K562 (cell line): ENCODE results near the gene B3GALT4. TPM values are rescaled to one million over a fixed set of nuclear protein-coding genes. Genes with fewer than 3 reads are reported as not detected.

ENCODE experiments used
- CXXC5 ChIP-seq: fragments of 250-450 bp; sonication (Bioruptor Pico); IDR thresholded peaks from 2 replicates; pipeline ENCODE4 v1.8.0; 2022; ENCODE audit warnings: inconsistent platforms, mild to moderate bottlenecking, moderate library complexity
- DPF2 ChIP-seq: fragments of 450-650 bp; IDR thresholded peaks from 2 replicates; pipeline ENCODE4 v1.6.1; 2016
- FOXA1 ChIP-seq: fragments of 450-650 bp; IDR thresholded peaks from 2 replicates; pipeline ENCODE4 v1.6.1; 2016; ENCODE audit warnings: mild to moderate bottlenecking, borderline replicate concordance
- GATAD2B ChIP-seq: fragments of 450-650 bp; IDR thresholded peaks from 2 replicates; pipeline ENCODE4 v1.6.1; 2017; ENCODE audit warnings: mild to moderate bottlenecking, borderline replicate concordance
- HDGF ChIP-seq: fragments of 450-650 bp; IDR thresholded peaks from 2 replicates; pipeline ENCODE4 v1.6.1; 2016
- L3MBTL2 ChIP-seq: fragments of 450-650 bp; IDR thresholded peaks from 2 replicates; pipeline ENCODE4 v1.6.1; 2016; ENCODE audit warnings: mild to moderate bottlenecking, moderate library complexity
- NR1H2 ChIP-seq: sonication (generic); formaldehyde crosslinking; IDR thresholded peaks from 2 replicates; pipeline ENCODE4 v1.4.0; 2020; ENCODE audit warnings: mild to moderate bottlenecking, missing genetic modification reagents
- NR2C1 ChIP-seq, 2 experiments: fragments of 450-650 bp; IDR thresholded peaks; 2 replicates each; pipeline ENCODE4 v1.6.1; 2017; ENCODE audit warnings: mild to moderate bottlenecking in 2 of 2, antibody characterized with exemption in 1 of 2, inconsistent platforms in 1 of 2, missing compliant biosample characterization in 1 of 2, missing genetic modification characterization in 1 of 2
- POLR2G ChIP-seq: fragments of 200-400 bp; formaldehyde crosslinking; IDR thresholded peaks from 2 replicates; pipeline ENCODE4 v1.6.1; 2017; ENCODE audit warnings: low read depth, mild to moderate bottlenecking, antibody characterized with exemption, low read length, moderate library complexity
- RNF2 ChIP-seq: sonication (generic); IDR thresholded peaks from 2 replicates; pipeline ENCODE4 v1.6.1; 2016
- TBP ChIP-seq: optimal IDR thresholded peaks from 2 replicates; pipeline ENCODE3; 2011; ENCODE audit warnings: low read depth, low read length, improper control_type of control experiment
- ZBTB8A ChIP-seq: fragments of 450-650 bp; IDR thresholded peaks from 2 replicates; pipeline ENCODE4 v1.6.1; 2018; ENCODE audit warnings: mild to moderate bottlenecking, moderate library complexity; ENCODE audit not compliant: partially characterized antibody
- ZNF212 ChIP-seq: fragments of 450-650 bp; formaldehyde crosslinking; IDR thresholded peaks from 2 replicates; pipeline ENCODE4 v1.4.0; 2020; ENCODE audit warnings: mild to moderate bottlenecking
- ZNF41 ChIP-seq: fragments of 250-450 bp; sonication (Bioruptor Pico); conservative IDR thresholded peaks from 2 replicates; pipeline ENCODE4 v1.4.0; 2020; ENCODE audit warnings: mild to moderate bottlenecking
- ZSCAN29 ChIP-seq: fragments of 450-650 bp; IDR thresholded peaks from 2 replicates; pipeline ENCODE4 v1.6.1; 2017
- polyA plus RNA-seq, 8 experiments: library from polyadenylated mRNA; depleted of rRNA in 4 of 8; stranded (reverse) in 5 of 8; unstranded in 3 of 8; fragments of >200 nt; fragmentation: Nextera tagmentation in 2 of 8; fragmentation: Illumina TruSeq in 1 of 8; extraction: Ambion mirVana in 2 of 8; extraction: Trizol in 1 of 8; gene quantifications; 2 replicates each; pipeline versions ENCODE4 v1.2.1 to v1.2.3, GENCODE V29; 2011 to 2014; ENCODE audit warnings: inconsistent platforms in 1 of 8, missing spikeins in 1 of 8
- total RNA-seq, 7 experiments: library from RNA; depleted of rRNA in 6 of 7; stranded (reverse); fragments of >200 nt in 6 of 7; fragmentation: Illumina TruSeq in 2 of 7; extraction: Trizol in 2 of 7; gene quantifications; 2 replicates each; pipeline versions ENCODE4 v1.2.1 to v1.2.3, GENCODE V29; 2011 to 2021; ENCODE audit warnings: low replicate concordance in 1 of 7
- TF ChIP-seq, protein P1 (sequence below), 2 experiments: fragments of 450-650 bp in 1 of 2; sonication (generic) in 1 of 2; formaldehyde crosslinking; conservative IDR thresholded peaks; 2 replicates each; pipeline versions ENCODE4 v1.4.0 to v1.8.1; 2020 to 2022; ENCODE audit warnings: mild to moderate bottlenecking in 1 of 2, missing genetic modification reagents in 1 of 2
- TF ChIP-seq, protein P2 (sequence below): sonication (generic); formaldehyde crosslinking; IDR thresholded peaks from 2 replicates; pipeline ENCODE4 v1.8.1; 2022; ENCODE audit warnings: missing genetic modification reagents
- TF ChIP-seq, protein P3 (sequence below): fragments of 250-450 bp; sonication (Bioruptor Pico); IDR thresholded peaks from 2 replicates; pipeline ENCODE4 v1.5.0; 2020; ENCODE audit warnings: mild to moderate bottlenecking
- TF ChIP-seq, protein P4 (sequence below): sonication (generic); formaldehyde crosslinking; IDR thresholded peaks from 2 replicates; pipeline ENCODE4 v1.8.1; 2023; ENCODE audit warnings: mild to moderate bottlenecking, missing genetic modification reagents
- TF ChIP-seq, protein P5 (sequence below), 2 experiments: fragments of 450-650 bp in 1 of 2; sonication (generic) in 1 of 2; formaldehyde crosslinking in 1 of 2; IDR thresholded peaks in 1 of 2; conservative IDR thresholded peaks in 1 of 2; 2 replicates each; pipeline versions ENCODE4 v1.6.1 to v1.8.1; 2016 to 2023; ENCODE audit warnings: mild to moderate bottlenecking in 2 of 2, moderate library complexity in 2 of 2, inconsistent platforms in 1 of 2, missing genetic modification reagents in 1 of 2
- TF ChIP-seq, protein P6 (sequence below): fragments of 450-650 bp; IDR thresholded peaks from 2 replicates; pipeline ENCODE4 v1.6.1; 2016; ENCODE audit warnings: missing biosample characterization, missing genetic modification characterization

The B3GALT4 gene
- total and polyA plus RNA-seq, 9 of the 15 experiments (the other 6 are each of a cell fraction or from before 2014, with no cell fraction given) = 0.11 to 1.3 (median 0.53) TPM; not detected in 1

DNA sequence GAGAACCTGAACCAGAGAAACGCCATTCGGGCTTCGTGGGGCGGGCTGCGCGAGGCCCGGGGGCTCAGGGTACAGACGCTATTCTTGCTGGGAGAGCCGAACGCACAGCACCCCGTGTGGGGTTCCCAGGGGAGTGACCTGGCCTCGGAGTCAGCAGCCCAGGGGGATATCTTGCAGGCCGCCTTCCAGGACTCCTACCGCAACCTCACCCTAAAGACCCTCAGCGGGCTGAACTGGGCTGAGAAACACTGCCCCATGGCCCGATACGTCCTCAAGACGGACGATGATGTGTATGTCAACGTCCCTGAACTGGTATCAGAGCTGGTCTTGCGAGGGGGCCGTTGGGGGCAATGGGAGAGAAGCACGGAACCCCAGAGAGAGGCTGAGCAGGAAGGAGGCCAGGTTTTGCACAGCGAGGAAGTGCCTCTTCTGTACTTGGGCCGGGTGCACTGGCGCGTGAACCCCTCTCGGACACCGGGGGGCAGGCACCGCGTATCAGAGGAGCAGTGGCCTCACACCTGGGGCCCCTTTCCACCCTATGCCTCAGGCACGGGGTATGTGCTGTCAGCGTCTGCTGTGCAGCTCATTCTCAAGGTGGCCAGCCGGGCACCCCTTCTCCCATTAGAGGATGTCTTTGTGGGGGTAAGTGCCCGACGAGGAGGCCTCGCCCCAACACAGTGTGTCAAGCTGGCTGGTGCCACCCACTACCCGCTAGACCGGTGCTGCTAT, 904 bp downstream of the B3GALT4 start (continued):
- TF ChIP-seq L3MBTL2 = no peak
- TF ChIP-seq, protein P1, sequence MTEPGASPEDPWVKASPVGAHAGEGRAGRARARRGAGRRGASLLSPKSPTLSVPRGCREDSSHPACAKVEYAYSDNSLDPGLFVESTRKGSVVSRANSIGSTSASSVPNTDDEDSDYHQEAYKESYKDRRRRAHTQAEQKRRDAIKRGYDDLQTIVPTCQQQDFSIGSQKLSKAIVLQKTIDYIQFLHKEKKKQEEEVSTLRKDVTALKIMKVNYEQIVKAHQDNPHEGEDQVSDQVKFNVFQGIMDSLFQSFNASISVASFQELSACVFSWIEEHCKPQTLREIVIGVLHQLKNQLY (CRISPR knock-in tag; conservative IDR thresholded peaks at IDR 0.05) = no peak
- TF ChIP-seq, protein P2, sequence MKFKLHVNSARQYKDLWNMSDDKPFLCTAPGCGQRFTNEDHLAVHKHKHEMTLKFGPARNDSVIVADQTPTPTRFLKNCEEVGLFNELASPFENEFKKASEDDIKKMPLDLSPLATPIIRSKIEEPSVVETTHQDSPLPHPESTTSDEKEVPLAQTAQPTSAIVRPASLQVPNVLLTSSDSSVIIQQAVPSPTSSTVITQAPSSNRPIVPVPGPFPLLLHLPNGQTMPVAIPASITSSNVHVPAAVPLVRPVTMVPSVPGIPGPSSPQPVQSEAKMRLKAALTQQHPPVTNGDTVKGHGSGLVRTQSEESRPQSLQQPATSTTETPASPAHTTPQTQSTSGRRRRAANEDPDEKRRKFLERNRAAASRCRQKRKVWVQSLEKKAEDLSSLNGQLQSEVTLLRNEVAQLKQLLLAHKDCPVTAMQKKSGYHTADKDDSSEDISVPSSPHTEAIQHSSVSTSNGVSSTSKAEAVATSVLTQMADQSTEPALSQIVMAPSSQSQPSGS (CRISPR knock-in tag) = no peak
- TF ChIP-seq, protein P3, sequence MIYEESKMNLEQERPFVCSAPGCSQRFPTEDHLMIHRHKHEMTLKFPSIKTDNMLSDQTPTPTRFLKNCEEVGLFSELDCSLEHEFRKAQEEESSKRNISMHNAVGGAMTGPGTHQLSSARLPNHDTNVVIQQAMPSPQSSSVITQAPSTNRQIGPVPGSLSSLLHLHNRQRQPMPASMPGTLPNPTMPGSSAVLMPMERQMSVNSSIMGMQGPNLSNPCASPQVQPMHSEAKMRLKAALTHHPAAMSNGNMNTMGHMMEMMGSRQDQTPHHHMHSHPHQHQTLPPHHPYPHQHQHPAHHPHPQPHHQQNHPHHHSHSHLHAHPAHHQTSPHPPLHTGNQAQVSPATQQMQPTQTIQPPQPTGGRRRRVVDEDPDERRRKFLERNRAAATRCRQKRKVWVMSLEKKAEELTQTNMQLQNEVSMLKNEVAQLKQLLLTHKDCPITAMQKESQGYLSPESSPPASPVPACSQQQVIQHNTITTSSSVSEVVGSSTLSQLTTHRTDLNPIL (CRISPR knock-in tag) = no peak
- TF ChIP-seq ZNF212 (CRISPR knock-in tag) = no peak
- TF ChIP-seq, protein P4, sequence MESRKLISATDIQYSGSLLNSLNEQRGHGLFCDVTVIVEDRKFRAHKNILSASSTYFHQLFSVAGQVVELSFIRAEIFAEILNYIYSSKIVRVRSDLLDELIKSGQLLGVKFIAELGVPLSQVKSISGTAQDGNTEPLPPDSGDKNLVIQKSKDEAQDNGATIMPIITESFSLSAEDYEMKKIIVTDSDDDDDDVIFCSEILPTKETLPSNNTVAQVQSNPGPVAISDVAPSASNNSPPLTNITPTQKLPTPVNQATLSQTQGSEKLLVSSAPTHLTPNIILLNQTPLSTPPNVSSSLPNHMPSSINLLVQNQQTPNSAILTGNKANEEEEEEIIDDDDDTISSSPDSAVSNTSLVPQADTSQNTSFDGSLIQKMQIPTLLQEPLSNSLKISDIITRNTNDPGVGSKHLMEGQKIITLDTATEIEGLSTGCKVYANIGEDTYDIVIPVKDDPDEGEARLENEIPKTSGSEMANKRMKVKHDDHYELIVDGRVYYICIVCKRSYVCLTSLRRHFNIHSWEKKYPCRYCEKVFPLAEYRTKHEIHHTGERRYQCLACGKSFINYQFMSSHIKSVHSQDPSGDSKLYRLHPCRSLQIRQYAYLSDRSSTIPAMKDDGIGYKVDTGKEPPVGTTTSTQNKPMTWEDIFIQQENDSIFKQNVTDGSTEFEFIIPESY (CRISPR knock-in tag) = peak; percentile 81
- TF ChIP-seq RNF2 = no peak
- no peak for TF ChIP-seq CXXC5
- no peak for TF ChIP-seq NR1H2 (CRISPR knock-in tag)
- no peak for TF ChIP-seq ZSCAN29
- TF ChIP-seq POLR2G = peak; percentile 42; the same call in 1 of the 2 replicates
- TF ChIP-seq TBP = no peak
- no peak for TF ChIP-seq HDGF
- TF ChIP-seq, protein P5, sequence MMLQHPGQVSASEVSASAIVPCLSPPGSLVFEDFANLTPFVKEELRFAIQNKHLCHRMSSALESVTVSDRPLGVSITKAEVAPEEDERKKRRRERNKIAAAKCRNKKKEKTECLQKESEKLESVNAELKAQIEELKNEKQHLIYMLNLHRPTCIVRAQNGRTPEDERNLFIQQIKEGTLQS (IDR thresholded peaks at IDR 0.05) = no peak
- TF ChIP-seq, protein P5 (CRISPR knock-in tag; conservative IDR thresholded peaks at IDR 0.05) = no peak
- TF ChIP-seq GATAD2B = no peak
- no peak for TF ChIP-seq FOXA1
- no peak for TF ChIP-seq ZBTB8A
- no peak for TF ChIP-seq DPF2
- TF ChIP-seq, protein P6, sequence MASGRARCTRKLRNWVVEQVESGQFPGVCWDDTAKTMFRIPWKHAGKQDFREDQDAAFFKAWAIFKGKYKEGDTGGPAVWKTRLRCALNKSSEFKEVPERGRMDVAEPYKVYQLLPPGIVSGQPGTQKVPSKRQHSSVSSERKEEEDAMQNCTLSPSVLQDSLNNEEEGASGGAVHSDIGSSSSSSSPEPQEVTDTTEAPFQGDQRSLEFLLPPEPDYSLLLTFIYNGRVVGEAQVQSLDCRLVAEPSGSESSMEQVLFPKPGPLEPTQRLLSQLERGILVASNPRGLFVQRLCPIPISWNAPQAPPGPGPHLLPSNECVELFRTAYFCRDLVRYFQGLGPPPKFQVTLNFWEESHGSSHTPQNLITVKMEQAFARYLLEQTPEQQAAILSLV (tag) = no peak
- no peak for TF ChIP-seq ZNF41 (CRISPR knock-in tag)
- no peak for TF ChIP-seq NR2C1 (IDR thresholded peaks at IDR 0.05)
- no peak for TF ChIP-seq NR2C1 (tag; IDR thresholded peaks at IDR 0.05)
